H9 (cell line): ENCODE data around the gene ST6GAL1. TPM values are rescaled to one million over a fixed set of nuclear protein-coding genes. Genes with fewer than 3 reads are reported as not detected.
A peak's percentile ranks its signal among the peaks of the same experiment; 100 is the strongest.
"Not testable (repeated sequence)": the region's sequence is repeated elsewhere in the genome, so short reads cannot be mapped to it uniquely, and the experiment has no call there.

Source experiments
- DNase-seq: peaks from one replicate; pipeline ENCODE4 v3.0.0-alpha.2; 2017
- H2AFZ ChIP-seq: one replicate; pipeline ENCODE4 v1.6.1; 2013; ENCODE audit warnings: mild to moderate bottlenecking, low read length, control low read depth, moderate library complexity
- H2AK5ac ChIP-seq: 2 replicates; pipeline ENCODE4 v1.6.1; 2013; ENCODE audit warnings: low read length, control low read depth, mixed read lengths; ENCODE audit not compliant: insufficient read length
- H2BK120ac ChIP-seq: one replicate; pipeline ENCODE4 v1.6.1; 2013; ENCODE audit warnings: low read depth, mild to moderate bottlenecking, low read length, control low read depth, inconsistent platforms; ENCODE audit not compliant: poor library complexity, severe bottlenecking
- H2BK12ac ChIP-seq: 2 replicates; pipeline ENCODE4 v1.6.1; 2013; ENCODE audit warnings: low read length, control low read depth, mixed read lengths, low read depth; ENCODE audit not compliant: insufficient read length
- H2BK15ac ChIP-seq: 2 replicates; pipeline ENCODE4 v1.6.1; 2013; ENCODE audit warnings: low read depth, low read length, control low read depth
- H2BK20ac ChIP-seq: one replicate; pipeline ENCODE4 v1.6.1; 2013; ENCODE audit warnings: low read depth, mild to moderate bottlenecking, low read length, control low read depth, inconsistent platforms; ENCODE audit not compliant: poor library complexity, severe bottlenecking
- H2BK5ac ChIP-seq: 2 replicates; pipeline ENCODE4 v1.6.1; 2013; ENCODE audit warnings: low read length, control low read depth, mixed read lengths; ENCODE audit not compliant: insufficient read length
- H3K14ac ChIP-seq: 2 replicates; pipeline ENCODE4 v1.6.1; 2013; ENCODE audit warnings: low read length, control low read depth; ENCODE audit not compliant: insufficient read depth
- H3K18ac ChIP-seq: 2 replicates; pipeline ENCODE4 v1.6.1; 2013; ENCODE audit warnings: low read depth, mild to moderate bottlenecking, mixed read lengths, low read length, control low read depth; ENCODE audit not compliant: insufficient read length
- H3K23ac ChIP-seq: 2 replicates; pipeline ENCODE4 v1.6.1; 2013; ENCODE audit warnings: low read length, control low read depth, mixed read lengths, low read depth; ENCODE audit not compliant: insufficient read length
- H3K23me2 ChIP-seq: 2 replicates; pipeline ENCODE4 v1.6.1; 2013; ENCODE audit warnings: low read depth, mild to moderate bottlenecking, mixed read lengths, low read length, control low read depth; ENCODE audit not compliant: insufficient read length, poor library complexity, severe bottlenecking
- H3K27ac ChIP-seq: 2 replicates; pipeline ENCODE4 v1.5.1; 2013; ENCODE audit warnings: low read length, control low read depth, mixed read lengths, low read depth; ENCODE audit not compliant: insufficient read length
- H3K27me3 ChIP-seq: 2 replicates; pipeline ENCODE4 v1.6.1; 2013; ENCODE audit warnings: low read length, control low read depth, inconsistent platforms; ENCODE audit not compliant: insufficient read depth
- H3K4ac ChIP-seq: 2 replicates; pipeline ENCODE4 v1.6.1; 2013; ENCODE audit warnings: low read depth, mild to moderate bottlenecking, control low read depth, inconsistent platforms, low read length, moderate library complexity
- H3K4me1 ChIP-seq: 2 replicates; pipeline ENCODE4 v1.6.1; 2013; ENCODE audit warnings: low read length, control low read depth, inconsistent platforms; ENCODE audit not compliant: insufficient read depth
- H3K4me2 ChIP-seq: 2 replicates; pipeline ENCODE4 v1.6.1; 2013; ENCODE audit warnings: low read length, control low read depth, mixed read lengths; ENCODE audit not compliant: insufficient read length, insufficient read depth
- H3K56ac ChIP-seq: 2 replicates; pipeline ENCODE4 v1.6.1; 2013; ENCODE audit warnings: low read depth, mild to moderate bottlenecking, mixed read lengths, low read length, control low read depth; ENCODE audit not compliant: insufficient read length
- H3K79me1 ChIP-seq: 2 replicates; pipeline ENCODE4 v1.6.1; 2013; ENCODE audit warnings: low read depth, mild to moderate bottlenecking, moderate library complexity, low read length, control low read depth, inconsistent platforms; ENCODE audit not compliant: insufficient read depth, poor library complexity, severe bottlenecking
- H3K79me2 ChIP-seq: 2 replicates; pipeline ENCODE4 v1.6.1; 2013; ENCODE audit warnings: low read length, control low read depth, inconsistent platforms; ENCODE audit not compliant: insufficient read depth
- H3K9ac ChIP-seq: 2 replicates; pipeline ENCODE4 v1.6.1; 2013; ENCODE audit warnings: low read length, control low read depth, mixed read lengths; ENCODE audit not compliant: insufficient read length; ENCODE audit errors: extremely low read depth
- H3K9me3 ChIP-seq: one replicate; pipeline ENCODE4 v1.6.1; 2013; ENCODE audit warnings: low read depth, low read length, inconsistent platforms; ENCODE audit not compliant: control insufficient read depth
- H3T11ph ChIP-seq: one replicate; pipeline ENCODE4 v1.6.1; 2013; ENCODE audit warnings: mild to moderate bottlenecking, low read length, control low read depth, inconsistent platforms
- H4K20me1 ChIP-seq: one replicate; pipeline ENCODE4 v1.6.1; 2013; ENCODE audit not compliant: control insufficient read depth, insufficient read length, insufficient read depth
- H4K5ac ChIP-seq: 2 replicates; pipeline ENCODE4 v1.6.1; 2013; ENCODE audit warnings: low read depth, mild to moderate bottlenecking, mixed read lengths, low read length, control low read depth; ENCODE audit not compliant: insufficient read length
- H4K8ac ChIP-seq: replicated peaks from 2 replicates; pipeline ENCODE4 v1.6.1; 2013; ENCODE audit warnings: low read length, control low read depth, mixed read lengths, low read depth; ENCODE audit not compliant: insufficient read length
- H4K91ac ChIP-seq: 2 replicates; pipeline ENCODE4 v1.6.1; 2013; ENCODE audit warnings: low read depth, mild to moderate bottlenecking, moderate library complexity, mixed read lengths, low read length, control low read depth; ENCODE audit not compliant: insufficient read length
- H3K27ac Mint-ChIP-seq, 3 experiments: 2 replicates in 2 of 3; 3 replicates in 1 of 3; pipeline ENCODE4 v1.8.0; 2020 to 2021; ENCODE audit warnings: mixed read lengths in 3 of 3, mild to moderate bottlenecking in 1 of 3, moderate library complexity in 1 of 3
- H3K27me3 Mint-ChIP-seq: 2 replicates; pipeline ENCODE4 v1.8.0; 2021; ENCODE audit warnings: low read depth, mild to moderate bottlenecking, moderate library complexity, mixed read lengths
- H3K36me3 Mint-ChIP-seq, 3 experiments: 2 replicates in 2 of 3; 3 replicates in 1 of 3; pipeline ENCODE4 v1.8.0; 2020 to 2021; ENCODE audit warnings: low read depth in 3 of 3, mixed read lengths in 3 of 3; ENCODE audit not compliant: insufficient read depth in 1 of 3
- H3K4me1 Mint-ChIP-seq, 2 experiments: 2 replicates each; pipeline ENCODE4 v1.8.0; 2020; ENCODE audit warnings: mixed read lengths in 2 of 2
- H3K4me3 Mint-ChIP-seq, 2 experiments: 2 replicates in 1 of 2; 3 replicates in 1 of 2; pipeline ENCODE4 v1.8.0; 2020 to 2021; ENCODE audit warnings: mild to moderate bottlenecking in 2 of 2, mixed read lengths in 2 of 2, moderate library complexity in 1 of 2
- H3K9me3 Mint-ChIP-seq, 2 experiments: 2 replicates in 1 of 2; 3 replicates in 1 of 2; pipeline ENCODE4 v1.8.0; 2020; ENCODE audit warnings: mild to moderate bottlenecking in 2 of 2, mixed read lengths in 2 of 2, moderate library complexity in 1 of 2
- WGBS: extraction: QIAGEN DNeasy Blood & Tissue Kit; methylation state at CpG from one replicate; pipeline ENCODE4 v1.1.7; 2013; ENCODE audit warnings: missing lambda C conversion rate, low lambda C conversion rate, mixed read lengths; ENCODE audit not compliant: insufficient read length; ENCODE audit errors: extremely low coverage; 5-methylcytosine and 5-hydroxymethylcytosine counted together
- total RNA-seq: library from RNA; stranded (reverse); gene quantifications from 2 replicates; pipeline ENCODE4 v1.2.1, GENCODE V29; 2021
- TF ChIP-seq, protein P1 (sequence below): fragments of 200-600 bp; sonication (generic); conservative IDR thresholded peaks from 3 replicates; pipeline ENCODE4 v1.8.0; 2021; ENCODE audit warnings: antibody characterized with exemption, mild to moderate bottlenecking

The ST6GAL1 gene
- total RNA-seq, 1 experiment from 2014 or later = 139 TPM

DNA sequence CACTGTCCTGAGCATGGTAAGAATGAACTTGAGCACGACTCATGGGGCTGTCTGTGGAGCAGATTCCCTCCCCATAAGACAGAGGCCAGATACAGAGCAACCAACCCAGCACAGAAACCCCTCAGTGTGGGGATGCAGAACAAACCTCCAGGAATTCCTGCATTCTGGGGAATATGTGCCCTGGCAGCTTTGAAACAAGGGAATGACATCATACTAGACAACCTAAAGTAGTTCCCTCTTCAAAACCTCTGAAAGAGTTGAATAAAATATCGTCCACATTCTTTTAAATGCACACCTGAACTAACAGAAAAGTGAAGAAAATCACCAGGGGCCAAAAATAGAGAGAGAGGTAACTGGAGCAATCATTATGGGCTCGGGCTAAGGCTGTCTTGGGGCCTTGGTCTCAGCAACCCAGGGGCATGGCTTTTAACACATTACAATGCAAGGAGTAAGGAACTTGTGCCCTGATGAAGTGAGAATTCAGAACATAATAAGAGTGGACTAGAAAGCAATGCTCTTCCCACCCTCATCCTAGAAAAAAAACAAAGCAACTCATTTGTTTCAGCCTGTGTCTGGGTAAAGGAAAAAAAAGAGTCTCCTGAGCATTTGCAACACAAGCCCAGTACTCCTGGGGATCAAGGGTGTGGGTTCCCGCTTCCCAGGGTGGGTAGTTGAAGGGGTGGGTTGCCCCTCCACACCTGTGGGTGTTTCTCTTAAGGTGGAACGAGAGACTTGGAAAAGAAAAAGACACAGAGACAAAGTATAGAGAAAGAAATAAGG lies 43.9 kb upstream of the ST6GAL1 start:
- no peak overlapping the region for H2AFZ ChIP-seq
- no peaks in the 10 kb centered on the region for H4K20me1 ChIP-seq
- H3K23ac ChIP-seq = no peak overlapping the region
- H2BK120ac ChIP-seq = no peak overlapping the region
- no peaks in the 10 kb centered on the region for H3K23me2 ChIP-seq
- no peak overlapping the region for H2BK5ac ChIP-seq
- no peak overlapping the region for H2BK12ac ChIP-seq
- no peak overlapping the region for H4K8ac ChIP-seq
- Mint-ChIP-seq H3K4me3 (peak overlapping the region; percentile 33 to 37; a peak in 2 of 5 replicates), H3K27ac (peak overlapping the region; percentile 88 to 99 (median 94); a peak in 5 of 7 replicates), H3K36me3 (0 out of 7 replicates have a peak, but pooled peaks cover 0 to 4% (median 0%) of the 10 kb centered on the region in 3 experiments), H3K9me3 (peaks cover 3 to 4% of the 10 kb centered on the region in 2 experiments; a peak in 3 of 5 replicates), H3K4me1 (peaks cover 49% of the 10 kb centered on the region in 2 experiments), H3K27me3 (no peaks in the 10 kb centered on the region)
- no peak overlapping the region for H4K5ac ChIP-seq
- H3K27ac ChIP-seq = no peak overlapping the region
- TF ChIP-seq, protein P1, sequence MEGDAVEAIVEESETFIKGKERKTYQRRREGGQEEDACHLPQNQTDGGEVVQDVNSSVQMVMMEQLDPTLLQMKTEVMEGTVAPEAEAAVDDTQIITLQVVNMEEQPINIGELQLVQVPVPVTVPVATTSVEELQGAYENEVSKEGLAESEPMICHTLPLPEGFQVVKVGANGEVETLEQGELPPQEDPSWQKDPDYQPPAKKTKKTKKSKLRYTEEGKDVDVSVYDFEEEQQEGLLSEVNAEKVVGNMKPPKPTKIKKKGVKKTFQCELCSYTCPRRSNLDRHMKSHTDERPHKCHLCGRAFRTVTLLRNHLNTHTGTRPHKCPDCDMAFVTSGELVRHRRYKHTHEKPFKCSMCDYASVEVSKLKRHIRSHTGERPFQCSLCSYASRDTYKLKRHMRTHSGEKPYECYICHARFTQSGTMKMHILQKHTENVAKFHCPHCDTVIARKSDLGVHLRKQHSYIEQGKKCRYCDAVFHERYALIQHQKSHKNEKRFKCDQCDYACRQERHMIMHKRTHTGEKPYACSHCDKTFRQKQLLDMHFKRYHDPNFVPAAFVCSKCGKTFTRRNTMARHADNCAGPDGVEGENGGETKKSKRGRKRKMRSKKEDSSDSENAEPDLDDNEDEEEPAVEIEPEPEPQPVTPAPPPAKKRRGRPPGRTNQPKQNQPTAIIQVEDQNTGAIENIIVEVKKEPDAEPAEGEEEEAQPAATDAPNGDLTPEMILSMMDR = no peak
- no peaks in the 10 kb centered on the region for H3K79me1 ChIP-seq
- H3K4me1 ChIP-seq = peaks cover 11% of the 10 kb centered on the region; the same call in 1 of the 2 replicates
- H3K56ac ChIP-seq = no peak overlapping the region
- H2BK20ac ChIP-seq = no peak overlapping the region
- no peak overlapping the region; the same call in 1 of the 2 replicates for H3K14ac ChIP-seq
- H2BK15ac ChIP-seq = no peak overlapping the region
- no peaks in the 10 kb centered on the region for H3K79me2 ChIP-seq
- no peak overlapping the region for H3K4me2 ChIP-seq
- H3T11ph ChIP-seq = no peak overlapping the region
- H3K18ac ChIP-seq = no peak overlapping the region
- no peaks in the 10 kb centered on the region for H3K9me3 ChIP-seq
- no peaks in the 10 kb centered on the region for H3K27me3 ChIP-seq
- H3K4ac ChIP-seq = no peak overlapping the region
- no peak overlapping the region for H3K9ac ChIP-seq
- H4K91ac ChIP-seq = no peak overlapping the region
- WGBS = no CpG with 5 or more reads among the region's 5 CpGs
- no peak for DNase-seq
- no peak overlapping the region for H2AK5ac ChIP-seq

DNA sequence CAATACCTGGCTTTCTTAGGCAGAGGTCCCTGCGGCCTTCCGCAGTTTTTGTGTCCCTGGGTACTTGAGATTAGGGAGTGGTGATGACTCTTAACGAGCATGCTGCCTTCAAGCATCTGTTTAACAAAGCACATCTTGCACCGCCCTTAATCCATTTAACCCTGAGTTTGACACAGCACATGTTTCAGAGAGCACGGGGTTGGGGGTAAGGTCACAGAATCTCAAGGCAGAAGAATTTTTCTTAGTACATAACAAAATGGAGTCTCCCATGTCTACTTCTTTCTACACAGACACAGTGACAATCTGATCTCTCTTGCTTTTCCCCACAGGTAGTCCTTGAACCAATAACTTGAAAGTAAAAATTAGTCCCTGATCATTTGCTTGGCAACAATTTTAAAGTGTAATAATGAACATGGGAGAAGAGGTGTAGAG lies 42.8 kb upstream of the ST6GAL1 start:
- WGBS = no CpG with 5 or more reads among the region's 5 CpGs
- DNase-seq = not testable (repeated sequence)

More for the DNA sequence above, 42.8 kb upstream of the ST6GAL1 start:
- not testable (repeated sequence) for H4K5ac ChIP-seq, H2AK5ac ChIP-seq, H3K9me3 Mint-ChIP-seq, H3K27me3 Mint-ChIP-seq, H3K18ac ChIP-seq, H4K20me1 ChIP-seq, H3K36me3 Mint-ChIP-seq, H2BK20ac ChIP-seq, H2BK120ac ChIP-seq, H4K8ac ChIP-seq, H3K9me3 ChIP-seq, H3K9ac ChIP-seq, H3T11ph ChIP-seq, H3K79me2 ChIP-seq, H3K4me3 Mint-ChIP-seq, H3K23me2 ChIP-seq, H2AFZ ChIP-seq, H3K4ac ChIP-seq, H2BK12ac ChIP-seq, H3K27ac ChIP-seq, H3K27me3 ChIP-seq, H4K91ac ChIP-seq, H3K56ac ChIP-seq, H3K79me1 ChIP-seq, H3K14ac ChIP-seq, H2BK15ac ChIP-seq, H3K4me2 ChIP-seq, H2BK5ac ChIP-seq, H3K23ac ChIP-seq
- H3K27ac Mint-ChIP-seq = peak overlapping the region in 2 of 3 experiments; percentile 86 to 88; a peak in 3 of 7 replicates
- H3K4me1 Mint-ChIP-seq = peaks cover 50 to 52% of the 10 kb centered on the region in 2 experiments
- H3K4me1 ChIP-seq = peaks cover 11% of the 10 kb centered on the region; the same call in 1 of the 2 replicates
